Tibial nerve (tissue), 4 donors: Measurements from ENCODE around the gene PCSK5.

Source experiments
- EP300 ChIP-seq, 2 donors: sonication (generic); formaldehyde crosslinking; IDR thresholded peaks; one replicate each; pipeline ENCODE4 v1.6.1; 2017; ENCODE audit warnings: antibody characterized with exemption in 2 of 2, mild to moderate bottlenecking in 1 of 2
- POLR2A ChIP-seq, 2 donors: fragments of 450-650 bp; IDR thresholded peaks; one replicate each; pipeline ENCODE4 v1.6.1; 2017; ENCODE audit warnings: antibody characterized with exemption in 2 of 2, mild to moderate bottlenecking in 2 of 2, moderate library complexity in 2 of 2
- TF ChIP-seq, protein P1 (sequence below), 5 experiments: fragments of 200-600 bp in 3 of 5; fragments of 450-650 bp in 2 of 5; sonication (generic) in 3 of 5; IDR thresholded peaks; one replicate each; pipeline ENCODE4 v1.5.1; 2016 to 2019; ENCODE audit warnings: antibody characterized with exemption in 5 of 5, mild to moderate bottlenecking in 3 of 5, moderate library complexity in 2 of 5

DNA sequence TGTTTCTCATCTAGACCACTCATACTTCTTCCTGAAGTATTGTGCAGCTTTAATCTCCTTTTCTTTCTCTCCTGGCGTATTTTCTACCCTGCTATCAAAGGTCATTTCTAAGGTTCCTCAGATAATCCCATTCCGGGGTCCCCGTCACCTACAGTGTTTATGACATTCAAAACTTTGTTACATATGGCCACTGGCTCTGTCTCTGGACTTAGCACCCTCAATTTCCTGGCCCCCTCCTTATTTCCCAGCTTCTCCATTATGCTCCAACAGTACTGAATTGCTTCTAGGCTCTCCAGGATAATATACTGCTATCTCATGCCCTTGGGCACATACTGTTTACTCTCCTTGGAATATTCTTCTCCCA, 472.5 kb downstream of the PCSK5 start:
- TF ChIP-seq EP300 (IDR thresholded peaks at IDR 0.05) (no peak), POLR2A (IDR thresholded peaks at IDR 0.05) (no peak)
- TF ChIP-seq, protein P1, sequence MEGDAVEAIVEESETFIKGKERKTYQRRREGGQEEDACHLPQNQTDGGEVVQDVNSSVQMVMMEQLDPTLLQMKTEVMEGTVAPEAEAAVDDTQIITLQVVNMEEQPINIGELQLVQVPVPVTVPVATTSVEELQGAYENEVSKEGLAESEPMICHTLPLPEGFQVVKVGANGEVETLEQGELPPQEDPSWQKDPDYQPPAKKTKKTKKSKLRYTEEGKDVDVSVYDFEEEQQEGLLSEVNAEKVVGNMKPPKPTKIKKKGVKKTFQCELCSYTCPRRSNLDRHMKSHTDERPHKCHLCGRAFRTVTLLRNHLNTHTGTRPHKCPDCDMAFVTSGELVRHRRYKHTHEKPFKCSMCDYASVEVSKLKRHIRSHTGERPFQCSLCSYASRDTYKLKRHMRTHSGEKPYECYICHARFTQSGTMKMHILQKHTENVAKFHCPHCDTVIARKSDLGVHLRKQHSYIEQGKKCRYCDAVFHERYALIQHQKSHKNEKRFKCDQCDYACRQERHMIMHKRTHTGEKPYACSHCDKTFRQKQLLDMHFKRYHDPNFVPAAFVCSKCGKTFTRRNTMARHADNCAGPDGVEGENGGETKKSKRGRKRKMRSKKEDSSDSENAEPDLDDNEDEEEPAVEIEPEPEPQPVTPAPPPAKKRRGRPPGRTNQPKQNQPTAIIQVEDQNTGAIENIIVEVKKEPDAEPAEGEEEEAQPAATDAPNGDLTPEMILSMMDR (IDR thresholded peaks at IDR 0.05): no peak
